CD4-positive, alpha-beta T cell treated with Interleukin-1 beta for 1 hour (primary cell): Measurements from ENCODE around the gene NCS1.
A peak's percentile ranks its signal among the peaks of the same experiment; 100 is the strongest.
"Not testable (repeated sequence)": the region's sequence is repeated elsewhere in the genome, so short reads cannot be mapped to it uniquely, and the experiment has no call there.

Experiments used
- DNase-seq, 2 donors: peaks; one replicate each; pipeline ENCODE4 v3.0.0-alpha.2; 2020 to 2022

Gene NCS1

DNA sequence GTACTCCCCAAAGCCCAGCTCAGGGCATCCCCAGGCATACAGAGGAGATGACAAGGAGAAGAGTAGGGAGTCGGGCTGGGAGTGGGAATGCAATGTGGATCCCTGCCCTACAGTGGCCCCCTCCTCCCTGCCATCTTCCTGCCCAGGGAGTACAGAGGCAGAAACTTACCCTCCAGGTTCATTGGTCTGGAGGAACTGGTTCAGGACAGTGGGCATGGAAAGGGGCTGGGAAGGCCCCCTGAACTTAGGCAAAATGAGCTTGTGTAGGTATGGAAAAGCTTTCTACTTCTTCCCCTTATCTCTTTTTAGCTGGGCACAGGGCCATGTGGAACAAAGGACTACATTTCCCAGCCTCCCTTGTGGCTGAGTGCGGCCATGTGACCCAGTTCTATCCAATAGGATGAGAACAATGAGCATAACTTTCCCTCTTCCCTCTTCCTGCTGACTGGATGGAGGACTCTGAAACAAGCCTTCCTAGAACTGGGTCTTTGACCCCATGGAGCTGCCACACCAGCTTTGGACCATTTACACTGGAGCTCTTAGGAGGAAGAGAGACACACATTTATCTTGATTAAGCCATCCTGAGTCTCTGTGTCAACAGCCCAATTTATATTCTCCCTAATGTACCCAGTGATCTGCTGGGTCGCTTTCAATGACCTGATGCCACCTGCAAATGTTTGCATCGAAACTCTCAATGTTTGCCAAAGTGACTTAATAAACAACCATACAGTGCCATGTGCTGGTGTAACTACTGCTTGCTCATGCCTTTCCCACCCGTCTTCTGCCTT, 68.4 kb downstream of the NCS1 start:
- peak; percentile 41 to 63 for DNase-seq

DNA sequence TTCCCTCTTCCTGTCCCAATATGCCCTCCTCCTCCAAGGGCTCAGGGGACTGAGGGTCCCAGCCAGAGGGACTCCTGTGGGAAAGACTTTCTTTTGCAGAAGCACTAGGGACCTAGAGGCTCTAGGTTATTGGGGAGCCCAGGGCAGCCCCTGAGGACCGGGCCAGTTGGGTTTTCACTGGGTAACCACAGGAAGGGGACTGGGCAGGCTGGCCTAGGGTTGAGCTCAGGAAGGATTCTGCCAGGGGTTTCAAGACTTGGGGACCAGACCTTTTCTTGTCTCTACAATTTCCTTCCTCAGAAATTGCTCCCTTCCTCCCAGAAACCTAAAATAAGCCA, 69.0 kb downstream of the NCS1 start:
- no peak for DNase-seq

DNA sequence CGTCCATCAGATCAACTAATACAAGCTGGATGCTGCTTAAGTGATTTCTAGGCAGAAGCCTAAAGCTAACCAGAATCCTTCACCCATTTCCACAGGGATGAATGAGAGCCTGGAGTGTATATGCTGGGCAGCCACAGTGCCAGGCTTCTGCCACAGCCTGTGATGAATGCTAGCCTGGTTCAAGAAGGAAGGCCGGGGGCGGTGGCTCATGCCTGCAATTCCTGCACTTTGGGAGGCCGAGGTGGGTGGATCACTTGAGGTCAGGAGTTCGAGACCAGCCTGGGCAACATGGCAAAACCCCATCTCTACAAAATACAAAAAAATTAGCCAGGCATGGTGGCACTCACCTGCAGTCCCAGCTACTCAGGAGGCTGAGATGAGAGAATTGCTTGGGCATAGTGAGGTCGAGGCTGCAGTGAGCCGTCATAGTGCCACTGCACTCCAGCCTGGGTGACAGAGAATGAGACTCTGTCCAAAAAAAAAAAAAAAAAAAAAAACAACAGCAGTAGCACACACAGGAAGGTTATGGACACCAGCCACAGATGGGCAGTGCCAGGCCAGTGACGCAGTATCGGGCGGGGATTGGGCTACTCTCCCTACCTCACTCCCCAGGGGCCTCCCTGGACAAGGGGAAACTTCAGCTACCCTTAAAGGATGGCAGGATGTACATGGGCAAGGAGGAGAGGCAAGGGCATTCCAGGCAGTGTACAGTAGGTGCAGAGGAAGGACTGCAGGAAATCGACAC, 70.2 kb downstream of the NCS1 start:
- no peak for DNase-seq

DNA sequence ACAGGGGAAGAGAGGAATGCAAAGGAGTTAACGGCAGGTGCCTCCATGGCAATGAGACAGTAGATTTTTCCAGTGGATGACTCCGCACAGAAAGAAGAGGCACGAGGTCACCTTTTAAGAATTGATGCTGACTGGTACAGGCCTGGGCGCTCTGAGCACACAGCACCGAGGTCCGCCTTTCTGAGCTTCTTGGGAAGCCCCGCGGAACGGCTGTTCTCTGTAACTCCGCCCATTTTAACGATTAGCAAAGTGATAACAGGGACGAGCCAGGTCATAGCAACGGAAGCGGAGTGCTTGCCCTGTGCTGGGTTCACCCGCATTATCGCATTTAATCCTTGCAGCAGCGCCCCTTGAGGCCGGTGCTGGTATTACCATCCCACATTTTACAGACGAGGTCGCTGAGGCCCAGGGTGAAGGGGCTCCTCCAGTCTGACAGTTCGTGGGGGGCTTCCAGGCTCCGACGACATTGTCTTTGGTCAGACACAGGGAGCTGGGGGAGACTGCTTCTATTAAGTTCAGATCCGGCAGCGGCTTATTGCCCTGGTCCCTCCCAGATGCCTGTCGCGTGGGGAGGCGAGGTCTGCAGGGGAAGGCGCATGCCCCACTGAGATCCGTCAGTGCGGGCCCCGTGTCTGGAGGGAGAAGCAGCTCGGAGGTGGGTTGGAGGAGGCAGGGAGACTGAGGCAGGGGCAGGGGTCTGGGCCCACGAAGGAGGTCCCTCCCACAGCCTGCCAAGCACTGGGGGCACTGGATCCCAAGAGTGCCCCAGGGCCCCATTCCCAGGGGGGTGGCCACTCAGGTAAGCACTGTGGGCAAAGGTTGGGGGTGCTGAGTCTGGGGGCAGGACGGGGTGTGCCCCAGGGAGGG, 71.0 kb downstream of the NCS1 start:
- DNase-seq = peak; percentile 73 to 85

DNA sequence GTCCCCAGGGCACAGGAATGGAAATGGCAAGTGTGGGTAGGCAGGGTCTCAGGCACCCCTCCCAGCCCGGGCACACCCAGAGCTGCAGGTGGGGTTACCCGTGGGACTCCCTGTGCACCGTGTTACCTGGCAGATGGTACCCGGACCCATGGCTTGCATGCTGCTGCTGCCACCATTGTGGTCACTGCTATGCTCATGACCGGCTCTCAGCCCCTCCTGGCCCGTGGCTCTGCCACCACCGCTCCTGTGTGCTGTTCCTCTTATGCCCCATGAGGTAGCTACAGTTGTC, 71.6 kb downstream of the NCS1 start:
- no peak for DNase-seq

DNA sequence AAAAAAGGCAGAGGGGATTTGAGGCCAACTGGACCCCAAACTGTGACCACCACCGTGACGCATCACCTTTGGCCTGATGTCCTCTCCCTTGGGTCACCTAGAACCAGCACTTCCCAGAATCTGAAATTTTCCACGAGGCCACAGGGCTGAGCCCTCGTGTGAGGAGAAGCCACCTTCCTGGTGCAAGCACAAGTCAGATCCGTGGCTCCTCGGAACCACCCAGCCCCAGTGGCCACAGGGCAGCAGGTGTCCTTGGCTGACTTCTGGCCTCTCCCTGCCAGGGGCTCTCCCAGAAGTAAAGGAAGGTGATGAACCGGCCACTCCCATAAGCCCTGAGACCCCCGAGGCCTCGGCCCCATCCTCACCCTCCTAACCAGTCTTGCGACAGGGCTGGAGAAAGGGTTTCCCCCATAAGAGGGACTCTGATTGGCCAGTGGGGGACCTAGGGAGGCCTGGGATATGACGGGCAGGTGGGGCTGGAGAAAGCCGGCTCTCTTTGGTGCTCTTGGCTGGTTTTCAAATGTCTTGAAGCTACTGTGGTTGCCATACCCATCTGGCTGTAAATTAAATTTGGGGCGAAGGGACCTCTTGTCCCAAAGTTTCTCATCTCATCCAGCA, 72.5 kb downstream of the NCS1 start:
- DNase-seq = no peak

DNA sequence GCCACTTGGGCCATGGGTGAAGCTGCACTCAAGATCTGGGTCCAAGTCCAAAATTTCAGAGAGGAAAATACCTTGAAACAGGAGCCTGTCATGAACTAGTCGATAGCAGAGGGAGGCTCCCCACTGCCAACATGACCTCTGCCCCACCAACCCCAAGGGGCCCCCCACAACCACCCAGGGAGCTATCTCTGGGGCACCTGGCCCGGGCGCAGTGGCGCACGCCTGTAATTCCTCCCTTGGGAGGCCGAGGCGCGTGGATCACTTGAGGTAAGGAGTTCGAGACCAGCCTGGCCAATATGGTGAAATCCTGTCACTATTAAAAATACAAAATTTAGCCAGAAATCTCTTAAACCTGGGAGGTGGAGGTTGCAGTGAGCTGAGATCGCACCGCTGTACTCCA, 73.3 kb downstream of the NCS1 start:
- no peak for DNase-seq

DNA sequence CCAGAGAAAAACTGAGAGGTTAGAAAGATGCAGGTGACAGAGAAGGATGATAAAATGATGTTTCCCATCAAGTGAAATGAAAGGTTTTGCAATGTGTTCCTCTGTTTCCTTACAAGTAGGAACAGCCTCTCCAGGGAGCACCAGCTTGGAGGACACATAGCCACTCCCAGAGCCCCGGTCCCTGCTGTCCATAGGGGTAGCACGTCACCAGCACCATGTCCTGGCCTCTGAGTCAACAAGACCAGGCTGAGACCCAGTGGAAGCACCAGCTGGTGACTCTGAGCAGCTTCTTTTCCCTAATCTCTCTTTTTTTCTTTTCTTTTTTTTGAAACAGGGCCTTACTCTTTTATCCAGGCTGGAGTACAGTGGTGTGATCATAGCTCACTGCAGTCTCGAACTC, 73.9 kb downstream of the NCS1 start:
- DNase-seq = no peak

DNA sequence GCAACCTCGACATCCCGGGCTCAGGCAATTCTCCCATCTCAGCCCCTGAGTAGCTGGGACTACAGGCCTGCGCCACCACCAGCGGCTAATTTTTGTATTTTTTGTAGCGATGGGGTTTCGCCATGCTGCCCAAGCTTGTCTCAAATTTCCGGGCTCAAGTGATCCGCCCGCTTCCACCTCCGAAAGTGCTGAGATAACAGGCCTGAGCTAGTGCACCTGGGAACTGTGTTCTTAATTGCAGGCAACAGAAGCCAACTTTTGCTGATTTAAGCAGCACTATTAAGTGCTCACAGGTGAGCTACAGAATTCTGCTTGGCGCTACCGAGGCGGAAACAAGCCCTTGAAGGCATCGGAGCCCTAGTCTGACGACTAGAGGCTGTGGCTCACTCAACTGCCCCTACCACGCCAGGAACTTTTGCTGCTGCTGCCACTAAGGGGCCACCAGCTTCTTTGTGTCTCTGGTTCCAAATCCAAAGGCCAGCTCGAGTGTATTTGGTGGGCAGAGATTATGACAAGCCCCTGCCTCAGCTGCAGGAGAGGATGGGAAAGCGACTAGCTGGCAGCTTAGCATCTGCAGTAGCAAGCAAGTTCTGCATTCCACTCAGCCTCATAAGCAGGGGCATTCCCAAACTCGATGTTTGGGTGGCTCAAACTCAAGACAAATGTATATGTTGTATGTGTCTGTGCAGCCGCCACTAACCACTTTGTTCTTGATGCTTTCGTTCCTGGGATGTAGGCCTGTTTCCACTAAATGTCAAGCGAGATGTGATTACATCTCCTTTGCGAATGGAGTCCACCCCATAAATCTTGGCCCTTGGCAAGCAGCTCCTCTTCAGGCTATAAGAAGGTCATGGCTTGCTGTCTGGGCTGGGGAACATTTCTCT, 82.8 kb downstream of the NCS1 start:
- no peak for DNase-seq

DNA sequence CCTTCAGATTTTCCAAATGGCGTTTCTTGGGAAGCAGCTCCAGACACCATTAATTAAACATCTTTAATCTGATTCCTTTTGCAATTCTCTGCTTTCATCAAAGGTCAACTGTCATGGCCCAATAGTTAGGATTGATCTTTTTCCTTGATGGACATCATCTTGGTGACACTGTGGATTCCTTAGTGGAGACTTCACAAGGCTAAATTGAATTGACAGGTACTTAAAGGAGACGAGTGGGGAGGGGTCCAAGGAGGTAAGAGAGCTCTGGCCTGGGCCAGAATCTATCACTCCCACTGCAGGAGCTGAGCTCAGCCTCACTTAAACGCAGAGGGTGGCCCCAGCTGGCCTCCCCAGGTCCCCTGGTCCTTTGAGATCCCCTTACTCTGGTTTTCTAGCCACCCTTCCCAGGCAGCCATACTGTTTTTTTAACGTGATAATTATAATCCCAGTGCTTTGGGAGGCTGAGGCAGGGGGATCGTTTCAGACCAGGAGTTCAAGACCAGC, 83.5 kb downstream of the NCS1 start:
- no peak for DNase-seq

DNA sequence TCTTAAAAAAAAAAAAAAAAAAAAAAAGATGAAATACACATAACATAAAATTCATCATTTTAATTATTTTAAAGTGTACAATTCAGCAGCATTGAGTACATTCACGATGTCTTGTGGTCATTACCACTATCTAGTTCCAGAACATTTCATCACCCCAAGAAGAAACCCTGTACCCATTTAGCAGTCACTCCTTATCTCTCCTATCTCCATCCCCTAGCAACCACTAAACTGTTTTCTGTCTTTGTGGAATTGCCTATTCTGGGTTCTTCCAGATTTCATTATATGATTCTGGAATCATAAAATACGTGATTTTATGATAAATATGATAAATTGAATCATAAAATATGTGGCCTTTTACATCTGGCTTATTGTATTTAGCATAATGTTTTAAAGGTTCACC, 84.4 kb downstream of the NCS1 start:
- DNase-seq = no peak

DNA sequence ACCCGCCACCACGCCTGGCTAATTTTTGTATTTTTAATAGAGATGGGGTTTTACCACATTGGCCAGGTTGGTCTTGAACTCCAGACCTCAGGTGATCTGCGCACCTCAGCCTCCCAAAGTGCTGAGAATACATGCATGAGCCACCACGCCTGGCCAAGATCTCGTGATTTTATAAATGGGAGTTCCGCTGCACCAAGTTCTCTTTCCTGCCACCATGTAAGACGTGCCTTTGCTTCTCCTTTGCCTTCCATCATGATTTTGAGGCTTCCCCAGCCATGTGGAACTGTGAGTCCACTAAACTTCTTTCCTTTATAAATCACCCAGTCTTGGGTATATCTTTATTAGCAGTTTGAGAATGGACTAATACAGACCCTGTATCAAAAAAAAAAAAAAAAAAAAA, 85.9 kb downstream of the NCS1 start:
- not testable (repeated sequence) for DNase-seq

DNA sequence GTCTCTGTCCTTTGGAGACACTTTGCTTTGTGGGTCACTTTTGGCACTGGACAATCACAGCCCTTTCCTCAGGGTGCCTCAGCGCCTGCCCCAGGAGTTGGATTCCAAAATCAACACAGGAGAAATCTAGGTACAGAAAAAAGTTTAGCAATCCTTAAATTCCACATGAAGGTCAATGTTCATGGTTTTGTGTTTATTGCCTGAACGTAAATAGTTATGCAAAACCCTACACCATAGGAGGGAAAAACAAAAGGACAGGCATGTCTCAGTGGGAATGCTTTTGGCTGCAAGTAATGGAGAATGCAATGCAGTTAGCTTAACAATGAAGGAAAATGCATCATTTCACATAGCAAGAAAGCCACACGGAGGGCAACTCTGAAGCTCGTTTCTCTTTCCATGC, 86.8 kb downstream of the NCS1 start:
- no peak for DNase-seq

DNA sequence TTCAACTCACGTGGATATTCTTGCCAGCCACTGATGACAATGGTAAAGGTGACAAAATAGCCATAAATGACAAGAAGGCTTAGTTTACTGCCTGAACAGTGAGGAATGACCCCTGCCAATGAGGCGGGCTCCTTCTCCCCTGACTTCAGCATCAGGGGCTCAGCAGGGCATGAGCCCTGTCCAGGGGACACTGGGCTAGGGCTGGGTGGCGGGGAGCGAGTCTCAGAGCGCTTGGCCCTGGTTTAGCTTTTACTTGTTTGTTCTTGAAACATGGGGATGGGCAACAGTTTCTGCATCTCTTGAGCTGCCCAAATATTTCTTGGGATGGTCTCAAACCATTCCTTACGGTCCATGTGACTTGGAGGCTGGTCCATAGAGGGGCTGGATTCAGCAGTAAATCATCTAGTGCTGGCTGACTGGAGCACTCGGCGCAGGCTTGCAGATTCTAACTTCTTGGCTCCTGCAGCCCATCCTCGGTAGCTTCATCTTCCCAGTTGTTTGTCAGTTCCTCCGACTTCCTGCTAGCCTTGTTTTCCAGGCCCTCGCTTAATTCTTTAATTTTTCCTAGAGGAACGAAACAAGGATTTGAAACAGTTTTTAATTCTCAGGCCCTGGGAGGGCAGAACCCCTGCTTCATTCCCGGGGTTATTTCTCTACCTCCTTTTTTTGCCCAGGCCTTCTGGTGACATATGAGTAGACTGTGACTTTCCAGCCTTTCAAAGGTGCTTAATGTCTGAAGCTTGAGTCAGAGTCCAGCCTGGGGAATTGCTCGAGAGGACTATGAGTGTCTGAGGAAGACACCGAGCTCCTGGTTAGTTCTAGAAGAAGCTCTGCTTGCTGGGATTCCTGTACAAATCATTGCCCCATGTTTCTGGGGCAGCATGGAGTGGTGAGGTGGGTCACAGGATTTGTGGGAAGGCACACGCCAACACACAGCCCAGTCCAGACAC, 88.9 kb downstream of the NCS1 start:
- DNase-seq = no peak

DNA sequence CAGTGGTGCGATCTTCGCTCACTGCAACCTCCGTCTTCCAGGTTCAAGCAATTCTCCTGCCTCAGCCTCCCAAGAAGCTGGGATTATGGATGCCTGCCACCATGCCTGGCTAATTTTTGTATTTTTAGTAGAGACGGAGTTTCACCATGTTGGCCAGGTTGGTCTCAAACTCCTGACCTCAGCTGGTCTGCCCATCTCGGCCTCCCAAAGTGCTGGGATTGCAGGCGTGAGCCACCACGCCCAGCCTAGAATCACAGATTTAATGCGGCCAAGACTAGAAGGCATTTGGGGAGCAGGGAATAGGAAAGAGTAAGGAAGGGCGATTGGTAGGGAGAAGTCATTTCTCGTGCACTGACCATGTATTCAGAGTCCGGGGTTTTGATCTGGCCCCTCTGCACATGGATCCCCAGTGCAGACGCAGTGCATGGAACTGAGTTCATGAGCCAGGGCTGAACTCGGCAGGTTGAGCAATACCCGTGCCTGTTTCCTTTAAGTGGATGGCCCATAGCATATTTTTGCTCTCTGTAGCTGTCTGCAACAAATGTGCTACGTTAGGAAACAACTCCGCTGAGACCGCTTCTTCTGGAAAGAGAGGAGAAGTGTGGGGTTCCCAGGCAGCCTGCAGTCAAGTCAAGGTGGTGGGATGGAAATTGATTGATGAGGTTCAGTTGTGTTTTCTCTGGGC, 90.0 kb downstream of the NCS1 start:
- DNase-seq = no peak

DNA sequence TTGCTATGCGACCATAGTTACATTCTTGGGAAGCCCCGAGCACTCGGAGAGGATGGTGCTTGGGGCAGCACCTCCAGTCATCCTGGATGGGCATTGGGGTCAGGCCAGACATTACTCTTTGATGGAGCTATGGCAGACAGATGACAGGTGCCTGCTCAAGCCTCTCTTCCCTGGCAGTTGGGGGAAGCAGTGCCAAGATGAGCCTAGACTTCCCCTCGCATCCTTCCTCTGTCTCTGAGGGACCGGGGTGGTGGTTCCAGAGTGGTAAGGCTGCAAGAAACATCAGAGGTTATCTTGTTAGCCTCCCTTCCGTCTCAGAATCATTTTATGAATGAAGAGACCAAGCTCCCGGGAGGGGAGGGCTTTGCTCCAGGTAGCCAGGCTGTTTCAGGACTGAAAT, 90.6 kb downstream of the NCS1 start:
- DNase-seq = no peak

DNA sequence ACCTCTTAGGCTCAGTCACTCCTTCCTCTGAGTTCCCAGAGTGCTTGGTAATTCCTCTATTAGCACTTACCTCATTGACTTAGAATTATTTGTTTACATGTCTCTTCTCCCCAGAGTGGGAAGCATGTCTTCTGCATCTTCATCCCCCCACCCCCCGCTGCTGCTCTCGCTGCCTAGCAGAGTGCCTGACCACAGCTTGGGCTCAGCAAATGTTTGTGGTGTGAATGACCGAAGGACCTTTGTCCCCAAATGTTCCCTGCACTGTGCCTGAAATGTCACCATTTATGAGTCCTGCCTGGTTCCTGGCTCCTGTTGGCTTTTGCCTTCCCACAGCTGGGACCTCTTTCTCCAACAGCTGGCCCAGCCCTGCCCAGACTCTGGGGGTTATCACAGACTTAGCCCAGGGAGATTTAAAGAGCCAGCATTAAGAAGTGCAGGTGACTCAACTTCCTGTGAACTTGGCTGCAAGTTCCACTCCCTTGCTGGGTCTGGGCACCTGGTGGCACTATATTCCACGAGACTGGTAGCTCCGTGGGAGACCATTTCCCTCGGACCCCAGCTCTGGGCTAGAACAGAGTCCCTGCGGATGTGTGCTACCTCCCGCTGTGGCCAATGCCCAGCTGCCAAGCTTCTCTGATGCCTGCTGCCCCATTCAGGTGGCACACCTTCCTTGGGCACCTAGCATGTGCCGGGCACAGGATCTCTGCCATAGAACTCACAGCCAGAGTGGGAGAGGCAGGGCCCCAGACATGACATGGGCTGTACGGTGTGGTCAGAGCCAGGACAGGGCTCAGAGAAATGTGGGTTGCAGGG, 91.6 kb downstream of the NCS1 start:
- no peak for DNase-seq

DNA sequence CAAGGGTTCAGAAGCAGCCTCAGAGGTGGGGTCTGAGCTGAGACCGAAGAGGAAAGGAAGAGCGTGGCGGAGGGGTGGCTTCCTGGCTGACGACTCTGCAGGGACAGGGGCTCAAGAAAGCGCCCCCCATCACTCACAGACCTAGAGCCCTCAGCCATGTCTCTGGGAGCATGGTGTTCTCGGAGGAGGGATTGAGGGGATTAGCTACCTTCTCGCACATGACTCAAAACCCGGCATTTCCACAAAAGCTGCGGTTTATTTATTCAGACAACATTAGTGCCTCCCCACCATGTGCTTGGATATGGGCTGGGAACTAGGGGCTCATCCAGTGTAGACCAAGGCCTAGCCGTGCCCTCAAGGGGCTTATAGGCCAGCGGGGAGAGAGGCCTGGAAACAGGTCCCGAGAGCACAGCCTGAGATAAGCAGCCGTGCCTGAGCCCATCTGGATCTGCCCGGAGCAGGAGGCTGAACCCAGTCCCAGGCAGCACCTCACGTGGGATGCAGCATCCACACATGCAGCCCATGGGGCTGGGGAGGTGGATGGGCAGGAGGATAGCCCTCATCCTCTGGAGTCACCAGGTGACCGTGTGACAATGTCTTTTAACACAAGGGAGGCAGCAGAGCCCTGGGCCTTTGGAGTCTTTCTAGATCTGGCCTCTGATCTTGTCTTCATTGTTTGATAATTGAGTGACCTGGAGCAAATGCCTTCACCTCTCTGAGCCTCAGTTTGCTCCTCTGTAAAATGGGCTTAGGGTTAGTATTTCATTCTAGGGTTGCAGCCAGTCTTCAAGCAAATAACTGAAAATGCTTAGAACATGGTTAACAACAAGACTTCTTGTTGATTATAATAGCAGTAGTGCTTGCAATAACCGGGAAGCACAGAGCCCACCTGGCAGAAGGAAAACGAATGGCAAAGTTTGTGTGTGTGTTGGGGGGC, 92.5 kb downstream of the NCS1 start:
- no peak for DNase-seq
